Transverse colon (tissue), 3 donors: ENCODE results near the gene ATXN10.

Experiments
- POLR2A ChIP-seq: fragments of 450-650 bp; IDR thresholded peaks from one replicate; pipeline ENCODE4 v1.6.1; 2016; ENCODE audit warnings: antibody characterized with exemption, mild to moderate bottlenecking, moderate library complexity
- TF ChIP-seq, protein P1 (sequence below), 5 experiments: fragments of 200-600 bp in 3 of 5; fragments of 450-650 bp in 2 of 5; sonication (generic) in 3 of 5; IDR thresholded peaks; 1 replicate in 2 of 5; 2 replicates in 3 of 5; pipeline ENCODE4 v1.5.1; 2016 to 2017; ENCODE audit warnings: antibody characterized with exemption in 5 of 5, inconsistent platforms in 3 of 5, mild to moderate bottlenecking in 2 of 5, moderate library complexity in 1 of 5

DNA sequence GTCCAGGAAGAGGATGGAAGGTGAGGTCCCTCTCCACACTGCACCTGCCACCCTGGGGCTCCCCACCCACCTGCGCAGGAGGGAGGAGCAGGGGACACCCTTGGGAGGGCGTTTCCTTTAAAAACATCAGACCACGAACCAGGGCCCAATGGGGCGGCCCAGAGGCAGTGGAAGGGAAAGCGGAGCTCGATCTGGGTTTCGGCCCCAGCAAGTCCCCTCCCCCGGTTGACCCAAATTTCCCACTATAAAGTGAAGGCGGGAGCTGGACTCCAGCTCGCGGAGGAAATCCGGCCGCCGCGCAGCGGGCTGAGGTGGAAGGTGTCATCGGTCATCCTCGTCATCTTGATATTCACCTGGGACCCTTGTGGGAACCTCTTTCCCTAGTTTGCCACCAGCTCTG is 206.0 kb downstream of the ATXN10 start:
- TF ChIP-seq, protein P1, sequence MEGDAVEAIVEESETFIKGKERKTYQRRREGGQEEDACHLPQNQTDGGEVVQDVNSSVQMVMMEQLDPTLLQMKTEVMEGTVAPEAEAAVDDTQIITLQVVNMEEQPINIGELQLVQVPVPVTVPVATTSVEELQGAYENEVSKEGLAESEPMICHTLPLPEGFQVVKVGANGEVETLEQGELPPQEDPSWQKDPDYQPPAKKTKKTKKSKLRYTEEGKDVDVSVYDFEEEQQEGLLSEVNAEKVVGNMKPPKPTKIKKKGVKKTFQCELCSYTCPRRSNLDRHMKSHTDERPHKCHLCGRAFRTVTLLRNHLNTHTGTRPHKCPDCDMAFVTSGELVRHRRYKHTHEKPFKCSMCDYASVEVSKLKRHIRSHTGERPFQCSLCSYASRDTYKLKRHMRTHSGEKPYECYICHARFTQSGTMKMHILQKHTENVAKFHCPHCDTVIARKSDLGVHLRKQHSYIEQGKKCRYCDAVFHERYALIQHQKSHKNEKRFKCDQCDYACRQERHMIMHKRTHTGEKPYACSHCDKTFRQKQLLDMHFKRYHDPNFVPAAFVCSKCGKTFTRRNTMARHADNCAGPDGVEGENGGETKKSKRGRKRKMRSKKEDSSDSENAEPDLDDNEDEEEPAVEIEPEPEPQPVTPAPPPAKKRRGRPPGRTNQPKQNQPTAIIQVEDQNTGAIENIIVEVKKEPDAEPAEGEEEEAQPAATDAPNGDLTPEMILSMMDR (IDR thresholded peaks at IDR 0.05) = no peak
- TF ChIP-seq POLR2A = no peak
